ENCODE data around the gene MAVS. TPM values are rescaled to one million over a fixed set of nuclear protein-coding genes. Genes with fewer than 3 reads are reported as not detected.

MAVS gene
- total RNA-seq, 1 donor from 2014 or later, result 41.5 TPM

DNA sequence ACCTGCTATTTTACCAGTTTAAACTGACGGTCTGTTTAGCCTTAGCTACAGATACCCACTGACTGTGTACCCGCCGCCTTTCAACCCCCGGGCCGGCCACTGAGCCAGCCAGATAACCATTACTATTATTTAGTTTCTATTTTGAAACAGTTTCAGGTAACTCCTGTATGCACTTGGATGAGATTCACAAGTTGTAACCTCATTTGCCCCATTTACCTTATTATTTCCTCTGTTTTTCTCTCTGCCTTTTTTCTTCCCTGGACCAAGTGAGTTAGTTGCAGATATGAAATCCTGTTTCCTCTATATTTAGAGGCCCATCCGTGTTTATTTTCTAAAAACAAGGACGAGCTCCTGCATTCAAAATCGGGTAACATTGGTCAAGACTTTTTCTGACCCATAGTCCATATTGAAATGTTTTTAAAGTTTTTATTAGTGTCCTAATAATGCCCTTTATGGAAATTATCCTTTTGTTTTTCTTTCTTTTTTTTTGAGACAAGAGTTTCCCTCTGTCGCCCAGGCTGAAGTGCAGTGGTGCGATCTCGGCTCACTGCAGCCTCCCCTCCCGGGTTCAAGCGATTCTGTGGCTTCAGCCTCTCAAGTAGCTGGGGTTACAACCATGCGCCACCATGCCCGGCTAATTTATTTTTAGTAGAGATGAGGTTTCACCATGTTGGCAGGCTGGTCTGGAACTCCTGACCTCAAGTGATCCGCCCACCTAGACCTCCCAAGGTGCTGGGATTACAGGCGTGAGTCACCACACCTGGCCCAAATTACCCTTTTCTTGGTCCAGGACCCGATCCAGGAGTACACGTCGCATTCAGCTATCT, 25.5 kb upstream of the MAVS start:
- DNase-seq (no peak), ATAC-seq (no peak)
- Histone ChIP-seq H3K27ac (peak overlapping the region; percentile 99), H3K27me3 (no peaks in the 10 kb centered on the region), H3K4me1 (peaks cover 18% of the 10 kb centered on the region), H3K4me3 (peak overlapping the region; percentile 75), H3K36me3 (peaks cover 37% of the 10 kb centered on the region), H3K9me3 (no peaks in the 10 kb centered on the region)
- no peak for TF ChIP-seq CTCF (IDR thresholded peaks at IDR 0.05)
- intact Hi-C loops (cut with DNase I), result loop anchor here (5.0 kb wide), 1 partner anchor 34 kb away; the partner anchor contains the start of gene CENPB

GRCh38 chr20:3821996-3822395, 24.6 kb upstream of the MAVS start:
- Histone ChIP-seq H3K36me3 (peaks cover 42% of the 10 kb centered on the region), H3K9me3 (no peaks in the 10 kb centered on the region), H3K27me3 (no peaks in the 10 kb centered on the region), H3K27ac (no peak overlapping the region), H3K4me1 (peaks cover 18% of the 10 kb centered on the region), H3K4me3 (no peak overlapping the region)
- ATAC-seq, result no peak
- no peak for TF ChIP-seq CTCF (IDR thresholded peaks at IDR 0.05)
- DNase-seq, result no peak
- intact Hi-C loops (cut with DNase I), result loop anchor here (5.0 kb wide), 1 partner anchor 35 kb away; the partner anchor contains the start of gene CENPB

DNA sequence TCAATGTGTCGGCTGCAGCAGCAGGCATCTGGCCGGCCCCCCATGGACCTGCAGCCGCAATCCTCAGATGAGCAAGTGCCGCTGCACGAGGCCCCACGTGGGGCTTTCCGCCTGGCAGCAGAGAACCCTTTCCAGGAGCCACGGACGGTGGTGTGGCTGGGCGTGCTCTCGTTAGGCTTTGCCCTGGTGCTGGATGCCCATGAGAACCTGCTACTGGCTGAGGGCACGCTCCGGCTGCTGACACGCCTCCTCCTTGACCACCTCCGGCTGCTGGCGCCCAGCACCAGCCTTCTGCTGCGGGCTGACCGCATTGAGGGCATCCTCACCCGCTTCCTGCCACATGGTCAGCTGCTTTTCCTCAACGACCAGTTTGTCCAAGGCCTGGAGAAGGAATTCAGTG, 22.8 kb upstream of the MAVS start:
- H3K4me1 ChIP-seq, result peaks cover 14% of the 10 kb centered on the region
- no peaks in the 10 kb centered on the region for H3K9me3 ChIP-seq
- no peak for TF ChIP-seq CTCF (IDR thresholded peaks at IDR 0.05)
- no peaks in the 10 kb centered on the region for H3K27me3 ChIP-seq
- peaks cover 42% of the 10 kb centered on the region for H3K36me3 ChIP-seq
- no peak overlapping the region for H3K27ac ChIP-seq
- no peak overlapping the region for H3K4me3 ChIP-seq
- DNase-seq, result no peak
- intact Hi-C loops (cut with DNase I), result loop anchor here (5.0 kb wide), 1 partner anchor 37 kb away; the partner anchor contains the start of gene CENPB
- no peak for ATAC-seq

GRCh38 chr20:3825526-3825925, 21.1 kb upstream of the MAVS start:
- no peak overlapping the region for H3K27ac ChIP-seq
- peaks cover 8% of the 10 kb centered on the region for H3K4me1 ChIP-seq
- H3K9me3 ChIP-seq, result no peaks in the 10 kb centered on the region
- TF ChIP-seq CTCF (IDR thresholded peaks at IDR 0.05), result no peak
- no peak for ATAC-seq
- H3K4me3 ChIP-seq, result no peak overlapping the region
- H3K36me3 ChIP-seq, result peaks cover 42% of the 10 kb centered on the region
- DNase-seq, result no peak
- intact Hi-C loops (cut with DNase I), result no loop called here
- no peaks in the 10 kb centered on the region for H3K27me3 ChIP-seq

- ATAC-seq, result no peak
Observed at GRCh38 chr20:3826420-3826819, 20.2 kb upstream of the MAVS start.

More at GRCh38 chr20:3826420-3826819, 20.2 kb upstream of the MAVS start:
- H3K27ac ChIP-seq, result no peak overlapping the region
- TF ChIP-seq CTCF (IDR thresholded peaks at IDR 0.05), result no peak
- H3K4me1 ChIP-seq, result peaks cover 3% of the 10 kb centered on the region
- no peaks in the 10 kb centered on the region for H3K9me3 ChIP-seq
- intact Hi-C loops (cut with DNase I), result no loop called here
- no peak overlapping the region for H3K4me3 ChIP-seq
- peaks cover 42% of the 10 kb centered on the region for H3K36me3 ChIP-seq
- no peaks in the 10 kb centered on the region for H3K27me3 ChIP-seq
- DNase-seq, result no peak

Data from upper lobe of right lung (tissue), 1 donor.